ENCODE results near the gene RPS29.

The RPS29 gene

DNA sequence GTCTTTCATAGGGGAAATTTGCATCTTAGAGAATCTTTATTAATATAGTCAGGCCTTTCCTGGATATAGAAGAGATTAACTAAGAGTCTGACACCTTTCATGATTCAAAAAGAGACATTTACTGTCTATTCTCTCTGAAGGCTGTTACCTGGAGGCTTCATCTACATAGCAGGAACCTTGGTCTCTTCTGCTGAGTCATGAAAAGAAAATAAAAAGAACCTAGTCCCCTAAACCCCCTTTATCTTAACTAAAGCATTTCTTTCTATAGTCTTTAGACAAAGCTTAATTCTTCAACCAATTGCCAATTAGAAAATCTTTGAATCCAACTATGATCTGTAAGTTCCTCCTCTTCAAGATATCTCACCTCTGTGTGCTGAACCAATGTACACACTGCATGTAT, 33.1 kb downstream of the RPS29 start:
- Histone ChIP-seq H3K4me3 (ENCODE audit: low read length) (no peak overlapping the region), H3K9me3 (ENCODE audit: low read length) (no peaks in the 10 kb centered on the region), H3K36me3 (ENCODE audit: insufficient read depth, low read length) (no peaks in the 10 kb centered on the region)

DNA sequence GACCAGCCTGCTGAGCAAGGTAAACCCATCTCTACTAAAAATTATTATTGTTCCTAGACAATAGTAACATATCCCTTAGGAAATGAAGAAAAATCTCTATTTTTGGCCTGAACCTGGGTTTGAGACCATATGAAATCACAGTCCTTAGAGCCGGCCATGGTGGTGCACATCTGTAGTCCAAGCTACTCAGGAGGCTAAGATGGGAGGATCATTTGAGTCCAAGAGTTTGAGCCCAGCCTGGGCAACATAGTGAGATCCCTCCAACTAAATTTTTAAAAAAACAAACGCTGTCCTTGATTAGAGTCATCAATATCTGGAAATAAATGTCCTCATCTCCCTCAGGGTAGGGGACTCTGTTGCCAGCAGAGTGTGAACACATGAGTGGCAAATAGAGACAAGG, 34.6 kb downstream of the RPS29 start:
- no peaks in the 10 kb centered on the region for H3K27me3 ChIP-seq (ENCODE audit: insufficient read depth, low read length)
- H3K36me3 ChIP-seq (ENCODE audit: insufficient read depth, low read length) = no peaks in the 10 kb centered on the region
- H3K4me1 ChIP-seq (ENCODE audit: insufficient read depth, low read length) = peaks cover 10% of the 10 kb centered on the region
- H2AFZ ChIP-seq (ENCODE audit: low read depth, low read length) = no peak overlapping the region
- H3K4me3 ChIP-seq (ENCODE audit: low read length) = no peak overlapping the region
- no peaks in the 10 kb centered on the region for H3K9me3 ChIP-seq (ENCODE audit: low read length)

More for the DNA sequence above, 33.1 kb downstream of the RPS29 start:
- Histone ChIP-seq H2AFZ (ENCODE audit: low read depth, low read length) (no peak overlapping the region), H3K4me1 (ENCODE audit: insufficient read depth, low read length) (peaks cover 10% of the 10 kb centered on the region), H3K27me3 (ENCODE audit: insufficient read depth, low read length) (no peaks in the 10 kb centered on the region)

DNA sequence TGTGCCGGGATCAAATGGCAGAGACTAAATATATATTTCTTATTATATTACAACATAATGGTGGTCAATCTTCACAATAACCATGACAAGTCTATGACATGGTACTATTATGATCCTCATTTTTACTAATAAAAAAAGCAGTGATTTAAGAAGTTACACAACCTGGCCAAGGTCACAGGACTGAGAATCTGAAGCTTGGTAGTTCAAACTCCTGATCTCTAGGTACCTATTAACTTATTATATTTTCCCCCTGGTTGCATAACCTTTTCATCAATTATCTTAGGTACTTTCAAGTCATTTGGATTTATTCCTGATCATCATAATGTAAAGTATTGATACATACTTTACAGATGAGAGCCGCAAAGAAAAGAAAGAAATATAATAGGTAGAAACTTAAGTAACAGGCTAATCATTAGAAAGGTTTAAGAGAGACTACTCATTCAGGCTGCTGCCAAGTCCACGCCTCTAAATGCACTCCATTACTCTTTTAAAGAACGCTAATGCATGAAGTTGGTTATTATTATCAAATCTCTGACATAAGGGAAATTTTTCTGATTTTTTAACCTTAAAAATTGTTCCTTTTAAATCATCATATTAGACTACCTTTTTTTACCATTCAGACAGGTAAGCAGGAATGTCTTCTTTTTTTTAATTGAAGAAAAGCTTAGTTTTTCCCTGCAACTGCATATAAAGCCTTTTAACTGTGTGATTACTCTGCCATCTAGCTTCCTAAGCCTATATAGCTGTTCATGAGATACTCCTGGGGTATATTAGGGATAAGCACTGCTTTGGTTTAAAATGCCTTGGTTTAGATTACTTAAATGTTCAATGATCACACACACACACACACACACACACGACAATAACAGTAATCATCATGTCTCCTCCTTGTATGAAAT, 35.6 kb downstream of the RPS29 start:
- no peak overlapping the region for H3K4me3 ChIP-seq (ENCODE audit: low read length)
- H2AFZ ChIP-seq (ENCODE audit: low read depth, low read length) = no peak overlapping the region
- H3K36me3 ChIP-seq (ENCODE audit: insufficient read depth, low read length) = no peaks in the 10 kb centered on the region
- peaks cover 10% of the 10 kb centered on the region for H3K4me1 ChIP-seq (ENCODE audit: insufficient read depth, low read length)
- no peaks in the 10 kb centered on the region for H3K9me3 ChIP-seq (ENCODE audit: low read length)
- no peaks in the 10 kb centered on the region for H3K27me3 ChIP-seq (ENCODE audit: insufficient read depth, low read length)

DNA sequence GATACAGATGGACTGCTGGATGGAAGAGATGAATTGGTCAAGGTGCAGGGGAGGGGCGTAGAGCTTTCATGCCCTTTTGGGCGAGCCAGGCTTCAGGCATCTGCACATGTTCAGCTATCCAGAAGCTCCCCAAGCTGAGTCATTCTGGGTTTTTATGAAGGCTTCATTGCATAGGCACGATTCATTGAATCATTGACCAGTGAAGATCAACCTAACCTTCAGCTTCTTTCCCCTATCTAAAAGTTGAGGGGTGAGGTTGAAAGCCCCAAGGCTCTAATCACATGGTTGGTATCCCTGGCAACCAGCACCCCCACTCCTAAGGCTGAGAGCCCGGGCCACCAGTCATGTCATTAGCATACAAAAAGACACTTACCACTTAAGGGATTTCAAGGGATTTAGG, 36.3 kb downstream of the RPS29 start:
- Histone ChIP-seq H3K27me3 (ENCODE audit: insufficient read depth, low read length) (no peaks in the 10 kb centered on the region), H3K4me3 (ENCODE audit: low read length) (no peak overlapping the region)

DNA sequence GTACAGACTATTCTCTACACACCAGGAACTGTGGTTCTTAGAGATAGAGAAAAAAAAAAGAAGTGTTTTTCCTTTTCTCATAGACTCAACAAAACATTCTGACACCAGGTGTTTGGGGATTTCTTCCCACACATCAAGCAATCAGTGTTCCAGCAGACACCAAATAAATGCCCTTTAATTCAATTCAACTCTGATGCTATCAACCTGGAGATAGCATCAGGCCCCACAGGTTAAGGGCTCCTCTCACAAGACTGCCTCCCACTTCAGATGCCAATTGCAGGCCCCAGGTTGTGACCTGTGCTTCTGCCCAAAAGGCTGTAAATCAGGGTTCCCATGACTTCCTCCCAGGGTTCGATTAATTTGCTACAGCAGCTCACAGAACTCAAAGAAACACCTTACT, 36.7 kb downstream of the RPS29 start:
- no peaks in the 10 kb centered on the region for H3K36me3 ChIP-seq (ENCODE audit: insufficient read depth, low read length)
- H3K27me3 ChIP-seq (ENCODE audit: insufficient read depth, low read length) = no peaks in the 10 kb centered on the region
- no peaks in the 10 kb centered on the region for H3K9me3 ChIP-seq (ENCODE audit: low read length)
- no peak overlapping the region for H2AFZ ChIP-seq (ENCODE audit: low read depth, low read length)
- peaks cover 10% of the 10 kb centered on the region for H3K4me1 ChIP-seq (ENCODE audit: insufficient read depth, low read length)
- no peak overlapping the region for H3K4me3 ChIP-seq (ENCODE audit: low read length)

More for the DNA sequence above, 36.3 kb downstream of the RPS29 start:
- peaks cover 10% of the 10 kb centered on the region for H3K4me1 ChIP-seq (ENCODE audit: insufficient read depth, low read length)
- no peaks in the 10 kb centered on the region for H3K36me3 ChIP-seq (ENCODE audit: insufficient read depth, low read length)
- no peaks in the 10 kb centered on the region for H3K9me3 ChIP-seq (ENCODE audit: low read length)
- no peak overlapping the region for H2AFZ ChIP-seq (ENCODE audit: low read depth, low read length)

DNA sequence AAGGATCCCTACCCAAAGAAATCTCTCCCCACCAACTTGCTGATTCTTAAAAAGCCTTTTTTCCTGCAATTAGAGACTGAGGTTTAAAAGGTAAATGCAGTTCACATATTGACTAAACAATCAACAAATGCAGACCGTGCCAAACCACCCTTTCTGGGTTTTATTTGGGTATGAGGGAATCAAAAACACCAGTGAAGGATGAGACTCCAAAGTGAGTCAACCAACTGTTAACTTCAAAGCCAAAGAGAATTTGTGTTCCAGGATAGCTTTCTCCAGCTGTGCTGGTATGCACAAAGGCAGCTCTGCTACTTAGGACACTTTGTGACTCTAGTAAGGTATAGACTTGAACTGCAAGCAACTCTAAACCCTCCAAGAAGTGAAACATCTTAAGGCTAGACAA, 39.4 kb downstream of the RPS29 start:
- H2AFZ ChIP-seq (ENCODE audit: low read depth, low read length) = no peak overlapping the region
- H3K9me3 ChIP-seq (ENCODE audit: low read length) = no peaks in the 10 kb centered on the region
- peaks cover 10% of the 10 kb centered on the region for H3K4me1 ChIP-seq (ENCODE audit: insufficient read depth, low read length)
- no peaks in the 10 kb centered on the region for H3K36me3 ChIP-seq (ENCODE audit: insufficient read depth, low read length)
- H3K4me3 ChIP-seq (ENCODE audit: low read length) = no peak overlapping the region
- H3K27me3 ChIP-seq (ENCODE audit: insufficient read depth, low read length) = no peaks in the 10 kb centered on the region

DNA sequence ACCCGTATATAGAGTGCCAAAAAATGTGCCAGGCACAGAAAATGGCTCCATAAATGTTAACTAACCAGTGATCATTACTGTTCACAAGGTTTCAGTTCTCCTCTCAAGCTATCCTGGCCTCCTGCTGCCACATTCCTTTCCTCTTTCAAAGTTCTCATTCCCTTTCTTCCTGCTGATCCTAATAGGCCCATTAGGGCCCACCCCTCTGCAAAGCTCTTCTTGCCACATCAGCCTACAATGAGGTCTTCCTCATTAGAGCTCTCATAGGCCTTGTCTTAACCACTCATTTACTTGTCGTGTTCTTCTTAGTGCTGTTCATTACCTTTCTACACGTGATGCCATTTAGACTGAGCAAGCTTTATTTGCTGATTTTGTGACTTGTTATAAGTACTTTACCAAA, 40.5 kb downstream of the RPS29 start:
- no peak overlapping the region for H3K4me3 ChIP-seq (ENCODE audit: low read length)
- H3K27me3 ChIP-seq (ENCODE audit: insufficient read depth, low read length) = no peaks in the 10 kb centered on the region
- no peaks in the 10 kb centered on the region for H3K9me3 ChIP-seq (ENCODE audit: low read length)
- H2AFZ ChIP-seq (ENCODE audit: low read depth, low read length) = no peak overlapping the region
- peaks cover 10% of the 10 kb centered on the region for H3K4me1 ChIP-seq (ENCODE audit: insufficient read depth, low read length)
- no peaks in the 10 kb centered on the region for H3K36me3 ChIP-seq (ENCODE audit: insufficient read depth, low read length)

DNA sequence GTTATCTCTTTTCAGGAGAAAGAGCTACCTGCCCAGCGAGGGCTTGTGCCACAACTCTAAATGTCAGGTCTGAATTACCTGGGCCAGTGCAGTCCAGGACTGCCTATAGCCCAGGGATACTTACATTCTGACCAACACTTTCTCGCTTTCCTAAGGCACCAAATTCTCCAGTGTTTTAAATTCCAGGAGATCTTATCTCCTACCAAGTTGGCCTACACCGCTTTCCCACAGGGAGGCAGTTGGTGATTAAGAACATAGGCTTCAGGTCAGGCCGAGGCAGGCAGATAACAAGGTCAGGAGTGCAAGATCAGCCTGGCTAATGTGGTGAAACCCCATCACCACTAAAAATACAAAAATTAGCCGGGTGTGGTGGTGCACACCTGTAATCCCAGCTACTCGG, 41.1 kb downstream of the RPS29 start:
- H3K4me3 ChIP-seq (ENCODE audit: low read length) = no peak overlapping the region
- peaks cover 6% of the 10 kb centered on the region for H3K4me1 ChIP-seq (ENCODE audit: insufficient read depth, low read length)
- no peaks in the 10 kb centered on the region for H3K9me3 ChIP-seq (ENCODE audit: low read length)
- no peak overlapping the region for H2AFZ ChIP-seq (ENCODE audit: low read depth, low read length)
- H3K27me3 ChIP-seq (ENCODE audit: insufficient read depth, low read length) = no peaks in the 10 kb centered on the region
- H3K36me3 ChIP-seq (ENCODE audit: insufficient read depth, low read length) = no peaks in the 10 kb centered on the region

DNA sequence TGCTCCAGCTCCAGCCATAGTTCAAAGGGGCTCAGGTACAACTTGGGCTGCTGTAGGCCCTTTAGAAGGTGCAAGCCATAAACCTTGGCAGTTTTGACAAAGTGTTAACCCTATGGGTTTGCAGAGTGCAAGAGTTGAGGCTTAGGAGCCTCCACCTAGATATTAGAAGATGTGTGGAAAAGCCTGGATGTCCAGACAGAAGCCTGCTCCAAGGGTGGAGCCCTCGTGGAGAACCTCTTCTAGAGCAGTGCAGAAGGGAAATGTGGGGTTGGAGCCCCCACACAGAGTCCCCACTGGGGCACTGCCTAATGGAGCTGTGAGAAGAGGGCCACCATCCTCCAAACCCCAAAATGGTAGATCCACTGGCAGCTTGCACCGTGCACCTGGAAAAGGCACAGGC, 45.1 kb downstream of the RPS29 start:
- Histone ChIP-seq H2AFZ (ENCODE audit: low read depth, low read length) (no peak overlapping the region), H3K36me3 (ENCODE audit: insufficient read depth, low read length) (no peaks in the 10 kb centered on the region), H3K4me1 (ENCODE audit: insufficient read depth, low read length) (no peaks in the 10 kb centered on the region), H3K27me3 (ENCODE audit: insufficient read depth, low read length) (no peaks in the 10 kb centered on the region), H3K9me3 (ENCODE audit: low read length) (no peaks in the 10 kb centered on the region), H3K4me3 (ENCODE audit: low read length) (no peak overlapping the region)

DNA sequence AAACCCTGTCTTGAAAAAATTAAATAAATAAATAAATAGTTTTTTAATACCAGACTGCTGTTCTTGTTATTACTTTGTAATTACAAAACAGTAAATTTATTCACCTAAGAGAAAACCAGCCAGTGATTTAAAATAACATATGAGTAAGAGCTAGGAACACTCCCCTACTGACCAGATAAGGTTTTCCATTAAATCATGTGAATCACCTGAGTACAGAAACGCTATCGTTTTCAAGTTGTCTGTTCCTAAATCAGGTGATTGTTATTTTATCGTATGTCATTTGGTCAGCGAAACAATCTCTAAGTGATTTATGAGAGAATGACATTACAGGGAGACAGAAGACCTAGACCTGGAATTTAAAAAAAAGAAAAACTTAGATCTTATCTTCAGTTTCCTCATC, 47.3 kb downstream of the RPS29 start:
- Histone ChIP-seq H3K27me3 (ENCODE audit: insufficient read depth, low read length) (no peaks in the 10 kb centered on the region), H3K4me3 (ENCODE audit: low read length) (no peak overlapping the region), H3K4me1 (ENCODE audit: insufficient read depth, low read length) (no peaks in the 10 kb centered on the region), H3K36me3 (ENCODE audit: insufficient read depth, low read length) (no peaks in the 10 kb centered on the region), H2AFZ (ENCODE audit: low read depth, low read length) (no peak overlapping the region), H3K9me3 (ENCODE audit: low read length) (no peaks in the 10 kb centered on the region)
